A549 (cell line): ENCODE results near the gene LRRC28. TPM values are rescaled to one million over a fixed set of nuclear protein-coding genes. Genes with fewer than 3 reads are reported as not detected.

Experiments
- ATAC-seq, 2 experiments: fragments of 200-7000 bp in 1 of 2; fragments of >200 bp in 1 of 2; cut with Nextera tagmentation in 1 of 2; cut with Tn5 transposase in 1 of 2; 3 replicates each; pipeline versions ENCODE4 v1.8.0 to v1.9.1; 2018 to 2020; ENCODE audit warnings: mild to moderate bottlenecking in 1 of 2, moderate library complexity in 1 of 2
- CTCF ChIA-PET: fragments of 300-600 bp; sonication (Branson Sonifier 250); formaldehyde crosslinking; extraction: SDS; loops from one replicate; lab custom pipeline; 2021; ENCODE audit warnings: antibody characterized with exemption, inconsistent platforms; lab: Yijun Ruan, JAX
- POLR2A ChIA-PET: fragments of 350-600 bp; formaldehyde crosslinking; extraction: SDS; loops from one replicate; lab custom pipeline; 2021; ENCODE audit warnings: antibody characterized with exemption, inconsistent platforms; lab: Yijun Ruan, JAX
- DNase-seq, 2 experiments: peaks; one replicate each; pipeline versions ENCODE4 v3.0.0 to v3.0.0-alpha.2; 2011 to 2016; ENCODE audit warnings: low read depth in 1 of 2, low spot score in 1 of 2
- FAIRE-seq: peaks from 2 replicates; lab custom pipeline; 2011; peaks lifted over from hg19 to GRCh38; lab: Jason Lieb, UNC
- H3K27ac ChIP-seq, 2 experiments: fragments of >200 bp; sonication (Bioruptor Twin); formaldehyde crosslinking; 3 replicates each; pipeline ENCODE4 v1.5.1; 2016 to 2017
- H3K4me1 ChIP-seq: fragments of >200 bp; sonication (Bioruptor Twin); formaldehyde crosslinking; 3 replicates; pipeline ENCODE4 v1.6.1; 2016
- H3K4me2 ChIP-seq: fragments of >200 bp; sonication (Bioruptor Twin); formaldehyde crosslinking; 3 replicates; pipeline ENCODE4 v1.6.1; 2016
- H3K4me3 ChIP-seq: fragments of >200 bp; sonication (Bioruptor Twin); formaldehyde crosslinking; 3 replicates; pipeline ENCODE4 v1.5.1; 2016
- H3K9me3 ChIP-seq: fragments of >200 bp; sonication (Bioruptor Twin); formaldehyde crosslinking; 3 replicates; pipeline ENCODE4 v1.6.1; 2016
- BHLHE40 ChIP-seq: IDR thresholded peaks from 2 replicates; pipeline ENCODE4 v1.6.1; 2012; ENCODE audit warnings: low read depth, low read length, inconsistent platforms
- CBX2 ChIP-seq: fragments of 200-600 bp; sonication (generic); IDR thresholded peaks from 2 replicates; pipeline ENCODE4 v1.6.1; 2016; ENCODE audit warnings: low read depth, mild to moderate bottlenecking, borderline replicate concordance
- CEBPB ChIP-seq, 2 experiments: fragments of >200 bp in 1 of 2; sonication (Bioruptor Twin) in 1 of 2; formaldehyde crosslinking in 1 of 2; IDR thresholded peaks; 2 replicates each; pipeline ENCODE4 v1.6.1; 2012 to 2016
- EHF ChIP-seq: fragments of 250-450 bp; sonication (Bioruptor Pico); IDR thresholded peaks from 2 replicates; pipeline ENCODE4 v1.5.0; 2020; ENCODE audit warnings: mild to moderate bottlenecking
- FOSB ChIP-seq: fragments of 250-450 bp; sonication (Bioruptor Pico); IDR thresholded peaks from 2 replicates; pipeline ENCODE4 v1.5.0; 2020; ENCODE audit warnings: mild to moderate bottlenecking, moderate library complexity
- FOXS1 ChIP-seq: fragments of 250-450 bp; sonication (Bioruptor Pico); IDR thresholded peaks from 2 replicates; pipeline ENCODE4 v1.5.0; 2020; ENCODE audit warnings: mild to moderate bottlenecking, moderate library complexity
- GATA3 ChIP-seq: IDR thresholded peaks from 2 replicates; pipeline ENCODE4 v1.6.1; 2012; ENCODE audit warnings: borderline replicate concordance
- HDAC2 ChIP-seq: fragments of 200-600 bp; sonication (generic); IDR thresholded peaks from 2 replicates; pipeline ENCODE4 v1.6.1; 2016
- HOXA7 ChIP-seq: fragments of 250-450 bp; sonication (Bioruptor Pico); IDR thresholded peaks from 2 replicates; pipeline ENCODE4 v1.5.0; 2020; ENCODE audit warnings: mild to moderate bottlenecking, moderate library complexity
- HOXB5 ChIP-seq: fragments of 250-450 bp; sonication (Bioruptor Pico); IDR thresholded peaks from 2 replicates; pipeline ENCODE4 v1.5.0; 2020; ENCODE audit warnings: mild to moderate bottlenecking, moderate library complexity
- JUN ChIP-seq, 2 experiments: fragments of >200 bp; sonication (Bioruptor Twin); formaldehyde crosslinking; IDR thresholded peaks; 2 replicates in 1 of 2; 3 replicates in 1 of 2; pipeline ENCODE4 v1.6.1; 2016 to 2017
- JUNB ChIP-seq: fragments of >200 bp; sonication (Bioruptor Twin); formaldehyde crosslinking; IDR thresholded peaks from 2 replicates; pipeline ENCODE4 v1.6.1; 2016
- KDM1A ChIP-seq: fragments of 200-600 bp; sonication (generic); IDR thresholded peaks from 2 replicates; pipeline ENCODE4 v1.6.1; 2016; ENCODE audit warnings: low read depth, mild to moderate bottlenecking
- KDM5A ChIP-seq: fragments of 200-600 bp; sonication (generic); IDR thresholded peaks from 2 replicates; pipeline ENCODE4 v1.6.1; 2016; ENCODE audit warnings: antibody characterized with exemption, mild to moderate bottlenecking
- NPAS2 ChIP-seq: fragments of 250-450 bp; sonication (Bioruptor Pico); IDR thresholded peaks from 2 replicates; pipeline ENCODE4 v1.8.0; 2022; ENCODE audit warnings: mild to moderate bottlenecking, moderate library complexity, borderline replicate concordance
- RCOR1 ChIP-seq: fragments of 150-350 bp; IDR thresholded peaks from 2 replicates; pipeline ENCODE4 v1.6.1; 2014; ENCODE audit warnings: antibody characterized with exemption, low read length, low read depth
- RFX5 ChIP-seq: fragments of 450-650 bp; IDR thresholded peaks from 2 replicates; pipeline ENCODE4 v1.7.1; 2014; ENCODE audit warnings: antibody characterized with exemption, mild to moderate bottlenecking, moderate library complexity
- RNF2 ChIP-seq: fragments of 200-600 bp; sonication (generic); IDR thresholded peaks from 2 replicates; pipeline ENCODE4 v1.6.1; 2016; ENCODE audit warnings: low read depth, mild to moderate bottlenecking, antibody characterized with exemption, moderate library complexity, borderline replicate concordance
- SMC3 ChIP-seq: fragments of >200 bp; sonication (Bioruptor Twin); formaldehyde crosslinking; IDR thresholded peaks from 3 replicates; pipeline ENCODE4 v1.6.1; 2018; ENCODE audit warnings: inconsistent platforms
- TP53 ChIP-seq: fragments of 250-450 bp; sonication (Bioruptor Pico); IDR thresholded peaks from 2 replicates; pipeline ENCODE4 v1.5.0; 2021; ENCODE audit warnings: mild to moderate bottlenecking, moderate library complexity
- ZC3H11A ChIP-seq: fragments of 450-650 bp; IDR thresholded peaks from 2 replicates; pipeline ENCODE4 v1.6.1; 2014; ENCODE audit warnings: antibody characterized with exemption, mild to moderate bottlenecking
- ZFP36 ChIP-seq: fragments of 450-650 bp; IDR thresholded peaks from 2 replicates; pipeline ENCODE4 v1.6.1; 2014; ENCODE audit warnings: borderline replicate concordance; ENCODE audit not compliant: partially characterized antibody
- ZNF302 ChIP-seq: fragments of 250-450 bp; sonication (Bioruptor Pico); IDR thresholded peaks from 2 replicates; pipeline ENCODE4 v1.9.0; 2021; ENCODE audit warnings: inconsistent platforms, mild to moderate bottlenecking, moderate library complexity
- WGBS: methylation state at CpG from one replicate; pipeline ENCODE4 v1.1.6; 2017; ENCODE audit errors: missing lambda C conversion rate; 5-methylcytosine and 5-hydroxymethylcytosine counted together
- polyA plus RNA-seq, 4 experiments: library from polyadenylated mRNA; depleted of rRNA in 3 of 4; stranded (reverse); fragments of >200 nt; fragmentation: RNase III in 1 of 4; extraction: RNeasy Plus Mini Kit Qiagen cat#74134 plus additional on column Dnase treatment in 1 of 4; gene quantifications; 2 replicates in 3 of 4; 3 replicates in 1 of 4; pipeline ENCODE4 v1.2.3, GENCODE V29; 2011 to 2017
- TF ChIP-seq, protein P1 (sequence below): IDR thresholded peaks from 2 replicates; pipeline ENCODE4 v1.6.1; 2012
- TF ChIP-seq, protein P2 (sequence below): fragments of >200 bp; sonication (Bioruptor Twin); formaldehyde crosslinking; IDR thresholded peaks from 3 replicates; pipeline ENCODE4 v1.5.1; 2016
- TF ChIP-seq, protein P3 (sequence below): fragments of >200 bp; sonication (Bioruptor Twin); formaldehyde crosslinking; IDR thresholded peaks from 3 replicates; pipeline ENCODE4 v1.6.1; 2016
- TF ChIP-seq, protein P4 (sequence below): IDR thresholded peaks from 2 replicates; pipeline ENCODE4 v1.6.1; 2012; ENCODE audit warnings: low read depth, borderline replicate concordance
- TF ChIP-seq, protein P5 (sequence below): IDR thresholded peaks from 2 replicates; pipeline ENCODE4 v1.6.1; 2012
- TF ChIP-seq, protein P6 (sequence below): fragments of 200-600 bp; sonication (generic); IDR thresholded peaks from 2 replicates; pipeline ENCODE4 v1.6.1; 2016; ENCODE audit warnings: antibody characterized with exemption, mild to moderate bottlenecking, moderate library complexity

The LRRC28 gene
- polyA plus RNA-seq, 2 of the 4 experiments (the other 2 are of a cell fraction) = 19.6 to 62.4 TPM

DNA sequence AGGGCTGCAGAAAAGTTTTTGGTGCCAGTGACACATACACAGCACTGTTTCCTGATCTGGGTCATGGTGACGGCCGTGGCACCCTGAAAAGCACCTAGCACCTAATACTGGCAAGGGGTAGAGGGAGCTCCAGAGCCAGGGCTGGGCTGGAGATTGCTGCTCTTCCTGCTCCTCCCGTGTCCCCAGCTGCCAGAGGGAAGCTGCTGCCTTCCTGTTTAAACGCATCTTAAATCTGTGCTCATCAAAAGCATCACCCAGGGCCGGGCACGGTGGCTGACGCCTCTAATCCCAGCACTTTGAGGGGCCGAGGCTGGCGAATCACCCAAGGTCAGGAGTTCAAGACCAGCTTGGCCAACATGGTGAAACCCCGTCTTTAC lies 157.8 kb downstream of the LRRC28 start (continued):
- TF ChIP-seq, protein P1, sequence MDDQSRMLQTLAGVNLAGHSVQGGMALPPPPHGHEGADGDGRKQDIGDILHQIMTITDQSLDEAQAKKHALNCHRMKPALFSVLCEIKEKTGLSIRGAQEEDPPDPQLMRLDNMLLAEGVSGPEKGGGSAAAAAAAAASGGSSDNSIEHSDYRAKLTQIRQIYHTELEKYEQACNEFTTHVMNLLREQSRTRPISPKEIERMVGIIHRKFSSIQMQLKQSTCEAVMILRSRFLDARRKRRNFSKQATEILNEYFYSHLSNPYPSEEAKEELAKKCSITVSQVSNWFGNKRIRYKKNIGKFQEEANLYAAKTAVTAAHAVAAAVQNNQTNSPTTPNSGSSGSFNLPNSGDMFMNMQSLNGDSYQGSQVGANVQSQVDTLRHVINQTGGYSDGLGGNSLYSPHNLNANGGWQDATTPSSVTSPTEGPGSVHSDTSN = no peak
- TF ChIP-seq BHLHE40 (no peak), KDM5A (no peak), RFX5 (no peak), ZFP36 (no peak), RNF2 (no peak), JUNB (no peak), RCOR1 (no peak), CBX2 (no peak), FOXS1 (CRISPR knock-in tag) (no peak), ZC3H11A (no peak), TP53 (CRISPR knock-in tag) (no peak), EHF (CRISPR knock-in tag) (no peak), GATA3 (no peak)
- TF ChIP-seq, protein P2, sequence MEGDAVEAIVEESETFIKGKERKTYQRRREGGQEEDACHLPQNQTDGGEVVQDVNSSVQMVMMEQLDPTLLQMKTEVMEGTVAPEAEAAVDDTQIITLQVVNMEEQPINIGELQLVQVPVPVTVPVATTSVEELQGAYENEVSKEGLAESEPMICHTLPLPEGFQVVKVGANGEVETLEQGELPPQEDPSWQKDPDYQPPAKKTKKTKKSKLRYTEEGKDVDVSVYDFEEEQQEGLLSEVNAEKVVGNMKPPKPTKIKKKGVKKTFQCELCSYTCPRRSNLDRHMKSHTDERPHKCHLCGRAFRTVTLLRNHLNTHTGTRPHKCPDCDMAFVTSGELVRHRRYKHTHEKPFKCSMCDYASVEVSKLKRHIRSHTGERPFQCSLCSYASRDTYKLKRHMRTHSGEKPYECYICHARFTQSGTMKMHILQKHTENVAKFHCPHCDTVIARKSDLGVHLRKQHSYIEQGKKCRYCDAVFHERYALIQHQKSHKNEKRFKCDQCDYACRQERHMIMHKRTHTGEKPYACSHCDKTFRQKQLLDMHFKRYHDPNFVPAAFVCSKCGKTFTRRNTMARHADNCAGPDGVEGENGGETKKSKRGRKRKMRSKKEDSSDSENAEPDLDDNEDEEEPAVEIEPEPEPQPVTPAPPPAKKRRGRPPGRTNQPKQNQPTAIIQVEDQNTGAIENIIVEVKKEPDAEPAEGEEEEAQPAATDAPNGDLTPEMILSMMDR = peak; percentile 59
- TF ChIP-seq, protein P3, sequence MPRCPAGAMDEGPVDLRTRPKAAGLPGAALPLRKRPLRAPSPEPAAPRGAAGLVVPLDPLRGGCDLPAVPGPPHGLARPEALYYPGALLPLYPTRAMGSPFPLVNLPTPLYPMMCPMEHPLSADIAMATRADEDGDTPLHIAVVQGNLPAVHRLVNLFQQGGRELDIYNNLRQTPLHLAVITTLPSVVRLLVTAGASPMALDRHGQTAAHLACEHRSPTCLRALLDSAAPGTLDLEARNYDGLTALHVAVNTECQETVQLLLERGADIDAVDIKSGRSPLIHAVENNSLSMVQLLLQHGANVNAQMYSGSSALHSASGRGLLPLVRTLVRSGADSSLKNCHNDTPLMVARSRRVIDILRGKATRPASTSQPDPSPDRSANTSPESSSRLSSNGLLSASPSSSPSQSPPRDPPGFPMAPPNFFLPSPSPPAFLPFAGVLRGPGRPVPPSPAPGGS = 0 out of 3 replicates have a peak, but pooled peaks have one; percentile 7

DNA sequence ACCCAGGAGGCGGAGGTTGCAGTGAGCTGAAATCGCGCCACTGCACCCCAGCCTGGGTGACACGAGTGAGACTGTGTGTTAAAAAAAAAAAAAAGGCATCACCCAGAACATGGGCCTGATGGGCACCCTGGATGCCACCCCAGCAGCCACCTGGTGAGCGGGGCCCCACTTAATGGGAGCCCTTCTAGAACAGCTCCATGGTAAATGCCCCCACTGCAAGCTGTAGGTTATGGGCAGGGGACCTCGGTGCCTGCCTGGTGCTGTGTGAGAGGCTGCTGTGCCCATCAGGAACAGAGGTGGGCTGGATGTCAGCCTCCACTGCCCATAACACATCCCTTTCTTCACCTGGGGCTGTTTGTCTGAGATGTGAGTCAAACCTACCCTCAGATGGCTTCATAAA lies 158.3 kb downstream of the LRRC28 start:
- FAIRE-seq (no peak), DNase-seq (no peak), ATAC-seq (no peak)
- no peak overlapping the region for H3K4me3 ChIP-seq
- H3K4me2 ChIP-seq = no peak overlapping the region
- H3K27ac ChIP-seq = peak overlapping the region in 1 of 2 experiments; percentile 42; a peak in 2 of 6 replicates
- TF ChIP-seq ZNF302 (no peak), CEBPB (IDR thresholded peaks at IDR 0.05) (no peak), FOSB (CRISPR knock-in tag) (no peak), HOXB5 (no peak), JUNB (no peak), SMC3 (no peak), EHF (CRISPR knock-in tag) (no peak), KDM1A (no peak), JUN (IDR thresholded peaks at IDR 0.05) (no peak), HDAC2 (no peak), NPAS2 (CRISPR knock-in tag) (no peak), HOXA7 (CRISPR knock-in tag) (no peak), RFX5 (no peak)
- TF ChIP-seq, protein P4, sequence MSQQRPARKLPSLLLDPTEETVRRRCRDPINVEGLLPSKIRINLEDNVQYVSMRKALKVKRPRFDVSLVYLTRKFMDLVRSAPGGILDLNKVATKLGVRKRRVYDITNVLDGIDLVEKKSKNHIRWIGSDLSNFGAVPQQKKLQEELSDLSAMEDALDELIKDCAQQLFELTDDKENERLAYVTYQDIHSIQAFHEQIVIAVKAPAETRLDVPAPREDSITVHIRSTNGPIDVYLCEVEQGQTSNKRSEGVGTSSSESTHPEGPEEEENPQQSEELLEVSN = no peak
- TF ChIP-seq, protein P5, sequence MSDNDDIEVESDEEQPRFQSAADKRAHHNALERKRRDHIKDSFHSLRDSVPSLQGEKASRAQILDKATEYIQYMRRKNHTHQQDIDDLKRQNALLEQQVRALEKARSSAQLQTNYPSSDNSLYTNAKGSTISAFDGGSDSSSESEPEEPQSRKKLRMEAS = no peak
- TF ChIP-seq, protein P6, sequence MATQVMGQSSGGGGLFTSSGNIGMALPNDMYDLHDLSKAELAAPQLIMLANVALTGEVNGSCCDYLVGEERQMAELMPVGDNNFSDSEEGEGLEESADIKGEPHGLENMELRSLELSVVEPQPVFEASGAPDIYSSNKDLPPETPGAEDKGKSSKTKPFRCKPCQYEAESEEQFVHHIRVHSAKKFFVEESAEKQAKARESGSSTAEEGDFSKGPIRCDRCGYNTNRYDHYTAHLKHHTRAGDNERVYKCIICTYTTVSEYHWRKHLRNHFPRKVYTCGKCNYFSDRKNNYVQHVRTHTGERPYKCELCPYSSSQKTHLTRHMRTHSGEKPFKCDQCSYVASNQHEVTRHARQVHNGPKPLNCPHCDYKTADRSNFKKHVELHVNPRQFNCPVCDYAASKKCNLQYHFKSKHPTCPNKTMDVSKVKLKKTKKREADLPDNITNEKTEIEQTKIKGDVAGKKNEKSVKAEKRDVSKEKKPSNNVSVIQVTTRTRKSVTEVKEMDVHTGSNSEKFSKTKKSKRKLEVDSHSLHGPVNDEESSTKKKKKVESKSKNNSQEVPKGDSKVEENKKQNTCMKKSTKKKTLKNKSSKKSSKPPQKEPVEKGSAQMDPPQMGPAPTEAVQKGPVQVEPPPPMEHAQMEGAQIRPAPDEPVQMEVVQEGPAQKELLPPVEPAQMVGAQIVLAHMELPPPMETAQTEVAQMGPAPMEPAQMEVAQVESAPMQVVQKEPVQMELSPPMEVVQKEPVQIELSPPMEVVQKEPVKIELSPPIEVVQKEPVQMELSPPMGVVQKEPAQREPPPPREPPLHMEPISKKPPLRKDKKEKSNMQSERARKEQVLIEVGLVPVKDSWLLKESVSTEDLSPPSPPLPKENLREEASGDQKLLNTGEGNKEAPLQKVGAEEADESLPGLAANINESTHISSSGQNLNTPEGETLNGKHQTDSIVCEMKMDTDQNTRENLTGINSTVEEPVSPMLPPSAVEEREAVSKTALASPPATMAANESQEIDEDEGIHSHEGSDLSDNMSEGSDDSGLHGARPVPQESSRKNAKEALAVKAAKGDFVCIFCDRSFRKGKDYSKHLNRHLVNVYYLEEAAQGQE = no peak
- H3K9me3 ChIP-seq = no peaks in the 10 kb centered on the region
- 96% methylated on average over 6 of the region's 6 CpGs for WGBS
- peaks cover 17% of the 10 kb centered on the region for H3K4me1 ChIP-seq
- ChIA-PET CTCF (interaction anchor here (0.6 to 7.7 kb wide), 38 partner anchors 9 to 347 kb away, joined by 3 to 94 read pairs (median 5); partner anchors contain the start of gene LYSMD4), POLR2A (interaction anchor here (2.2 kb wide), 1 partner anchor 156 kb away, joined by 8 read pairs; the partner anchor contains the start of gene MEF2A)
